ENCODE data around the gene EFHC1.

Gene EFHC1

GRCh38 chr6:52543729-52544601, 123.8 kb downstream of the EFHC1 start:
- peak; percentile 62 for DNase-seq

GRCh38 chr6:52544602-52545405, 124.7 kb downstream of the EFHC1 start:
- no peak for DNase-seq

- DNase-seq: no peak
Measured at GRCh38 chr6:52545406-52546119, 125.4 kb downstream of the EFHC1 start.

- no peak for DNase-seq
Measured at GRCh38 chr6:52546192-52546591, 126.0 kb downstream of the EFHC1 start.

GRCh38 chr6:52546678-52547077, 126.5 kb downstream of the EFHC1 start:
- DNase-seq: no peak

- DNase-seq: no peak
Measured at GRCh38 chr6:52547647-52548352, 127.7 kb downstream of the EFHC1 start.

GRCh38 chr6:52548353-52548713, 128.2 kb downstream of the EFHC1 start:
- DNase-seq: no peak

GRCh38 chr6:52548999-52549398, 128.9 kb downstream of the EFHC1 start:
- DNase-seq: no peak

GRCh38 chr6:52549428-52549827, 129.3 kb downstream of the EFHC1 start:
- DNase-seq: no peak

- DNase-seq: peak; percentile 40
Measured at GRCh38 chr6:52550014-52550575, 130.0 kb downstream of the EFHC1 start.

- DNase-seq: no peak
Measured at GRCh38 chr6:52550870-52551269, 130.7 kb downstream of the EFHC1 start.

GRCh38 chr6:52551483-52552277, 131.5 kb downstream of the EFHC1 start:
- peak; percentile 82 for DNase-seq

GRCh38 chr6:52552278-52552643, 132.1 kb downstream of the EFHC1 start:
- no peak for DNase-seq

GRCh38 chr6:52553158-52553557, 133.0 kb downstream of the EFHC1 start:
- DNase-seq: no peak

- DNase-seq: no peak
Measured at GRCh38 chr6:52553719-52554118, 133.6 kb downstream of the EFHC1 start.

- DNase-seq: no peak
Measured at GRCh38 chr6:52554684-52555280, 134.6 kb downstream of the EFHC1 start.

- peak; percentile 64 for DNase-seq
Measured at GRCh38 chr6:52555518-52556233, 135.5 kb downstream of the EFHC1 start.

GRCh38 chr6:52557389-52558265, 137.5 kb downstream of the EFHC1 start:
- peak; percentile 34 for DNase-seq

- DNase-seq: peak; percentile 36
Measured at GRCh38 chr6:52558266-52559000, 138.3 kb downstream of the EFHC1 start.

Measured in fibroblast of skin of right quadriceps (primary cell).